CD8-positive, alpha-beta memory T cell (primary cell): Measurements from ENCODE around the gene MACF1. TPM values are rescaled to one million over a fixed set of nuclear protein-coding genes. Genes with fewer than 3 reads are reported as not detected.

Source experiments
- CTCF ChIA-PET: fragments of 350-600 bp; sonication (Branson Sonifier 250); formaldehyde crosslinking; loops from one replicate; lab custom pipeline; 2021; ENCODE audit warnings: antibody characterized with exemption; lab: Charles Lee
- POLR2A ChIA-PET: fragments of 350-600 bp; sonication (Branson Sonifier 250); formaldehyde crosslinking; loops from one replicate; lab custom pipeline; 2021; ENCODE audit warnings: antibody characterized with exemption; lab: Charles Lee
- DNase-seq, 5 donors: peaks; one replicate each; pipeline versions ENCODE4 v3.0.0 to v3.0.0-alpha.2; 2020 to 2022; ENCODE audit warnings: mixed read lengths in 1 of 5
- H3K27ac ChIP-seq: one replicate; pipeline ENCODE4 v1.7.0; 2013; ENCODE audit warnings: low read depth, mild to moderate bottlenecking, low read length, moderate library complexity
- H3K27me3 ChIP-seq: 2 replicates; pipeline ENCODE4 v1.7.0; 2013; ENCODE audit warnings: low read length, mild to moderate bottlenecking; ENCODE audit not compliant: insufficient read depth, poor library complexity, severe bottlenecking
- H3K36me3 ChIP-seq: 2 replicates; pipeline ENCODE4 v1.7.0; 2013; ENCODE audit warnings: mild to moderate bottlenecking, low read length, moderate library complexity; ENCODE audit not compliant: insufficient read depth
- H3K4me1 ChIP-seq: 2 replicates; pipeline ENCODE4 v1.7.0; 2013; ENCODE audit warnings: mild to moderate bottlenecking, low read length, moderate library complexity; ENCODE audit not compliant: insufficient read depth
- H3K4me3 ChIP-seq: 2 replicates; pipeline ENCODE4 v1.7.0; 2013; ENCODE audit warnings: mild to moderate bottlenecking, low read length
- H3K9me3 ChIP-seq: 2 replicates; pipeline ENCODE4 v1.7.0; 2013; ENCODE audit warnings: mild to moderate bottlenecking, low read length
- H3K27ac Mint-ChIP-seq, 8 donors: one replicate each; pipeline ENCODE4 v1.8.0; 2020 to 2021; ENCODE audit warnings: mixed read lengths in 8 of 8, mild to moderate bottlenecking in 6 of 8, inconsistent platforms in 3 of 8, moderate library complexity in 3 of 8
- H3K27me3 Mint-ChIP-seq, 2 donors: one replicate each; pipeline ENCODE4 v1.8.0; 2020 to 2021; ENCODE audit warnings: mixed read lengths in 2 of 2, mild to moderate bottlenecking in 1 of 2, moderate library complexity in 1 of 2
- H3K36me3 Mint-ChIP-seq, 3 donors: one replicate each; pipeline ENCODE4 v1.8.0; 2020 to 2021; ENCODE audit warnings: mixed read lengths in 3 of 3, inconsistent platforms in 1 of 3, mild to moderate bottlenecking in 1 of 3
- H3K4me1 Mint-ChIP-seq, 3 donors: one replicate each; pipeline ENCODE4 v1.8.0; 2020 to 2021; ENCODE audit warnings: mixed read lengths in 3 of 3, inconsistent platforms in 1 of 3, mild to moderate bottlenecking in 1 of 3
- H3K4me3 Mint-ChIP-seq, 7 donors: one replicate each; pipeline ENCODE4 v1.8.0; 2020 to 2021; ENCODE audit warnings: mixed read lengths in 7 of 7, mild to moderate bottlenecking in 6 of 7, moderate library complexity in 4 of 7, inconsistent platforms in 2 of 7
- H3K9me3 Mint-ChIP-seq, 5 donors: one replicate each; pipeline ENCODE4 v1.8.0; 2020 to 2022; ENCODE audit warnings: mixed read lengths in 5 of 5, mild to moderate bottlenecking in 3 of 5, moderate library complexity in 2 of 5, inconsistent platforms in 1 of 5
- polyA plus RNA-seq: library from polyadenylated mRNA; unstranded; fragments of 300-500 nt; fragmentation: Illumina TruSeq; gene quantifications from one replicate; pipeline ENCODE4 v1.2.3, GENCODE V29; 2021
- total RNA-seq, 2 experiments: library from RNA; stranded (reverse); gene quantifications; one replicate each; pipeline ENCODE4 v1.2.3, GENCODE V29; 2021

Gene MACF1
- total and polyA plus RNA-seq, 3 experiments from 2014 or later, result 87.6 to 154 (median 151) TPM

GRCh38 chr1:39321979-39322378 lies 117.5 kb downstream of the MACF1 start:
- Mint-ChIP-seq H3K27me3 (no peaks in the 10 kb centered on the region), H3K27ac (peak overlapping the region in 7 of 8 donors; percentile 52 to 93 (median 77)), H3K36me3 (peaks cover 11 to 72% (median 28%) of the 10 kb centered on the region in 3 donors), H3K4me1 (peaks cover 8 to 15% (median 11%) of the 10 kb centered on the region in 3 donors), H3K9me3 (no peaks in the 10 kb centered on the region), H3K4me3 (no peak overlapping the region)
- no peak for DNase-seq
- Histone ChIP-seq H3K9me3 (no peaks in the 10 kb centered on the region), H3K36me3 (peaks cover 91% of the 10 kb centered on the region), H3K4me1 (no peaks in the 10 kb centered on the region), H3K4me3 (no peak overlapping the region), H3K27ac (no peak overlapping the region), H3K27me3 (no peaks in the 10 kb centered on the region)
- CTCF ChIA-PET, result no interaction called here
- POLR2A ChIA-PET, result no interaction called here

GRCh38 chr1:39322431-39322830 lies 117.9 kb downstream of the MACF1 start:
- H3K36me3 ChIP-seq, result peaks cover 91% of the 10 kb centered on the region
- Mint-ChIP-seq H3K27me3 (no peaks in the 10 kb centered on the region), H3K4me3 (no peak overlapping the region), H3K9me3 (no peaks in the 10 kb centered on the region), H3K4me1 (peaks cover 12 to 20% (median 15%) of the 10 kb centered on the region in 3 donors), H3K27ac (peak overlapping the region in 6 of 8 donors; percentile 12 to 93 (median 38)), H3K36me3 (peaks cover 12 to 72% (median 28%) of the 10 kb centered on the region in 3 donors)
- H3K4me3 ChIP-seq, result no peak overlapping the region
- H3K27ac ChIP-seq, result no peak overlapping the region
- no peaks in the 10 kb centered on the region for H3K27me3 ChIP-seq
- no peaks in the 10 kb centered on the region for H3K4me1 ChIP-seq
- H3K9me3 ChIP-seq, result no peaks in the 10 kb centered on the region
- no peak for DNase-seq
- ChIA-PET POLR2A (no interaction called here), CTCF (no interaction called here)

- Mint-ChIP-seq H3K4me1 (peaks cover 32 to 40% (median 37%) of the 10 kb centered on the region in 3 donors), H3K4me3 (no peak overlapping the region), H3K27ac (no peak overlapping the region), H3K9me3 (no peaks in the 10 kb centered on the region), H3K36me3 (peaks cover 4 to 70% (median 32%) of the 10 kb centered on the region in 3 donors), H3K27me3 (no peaks in the 10 kb centered on the region)
- CTCF ChIA-PET, result no interaction called here
- DNase-seq, result no peak
- Histone ChIP-seq H3K4me3 (no peak overlapping the region), H3K36me3 (peaks cover 82% of the 10 kb centered on the region), H3K27ac (no peak overlapping the region), H3K27me3 (no peaks in the 10 kb centered on the region), H3K4me1 (peaks cover 12% of the 10 kb centered on the region), H3K9me3 (no peaks in the 10 kb centered on the region)
- POLR2A ChIA-PET, result no interaction called here
These were observed 120.4 kb downstream of the MACF1 start for GRCh38 chr1:39324888-39325287.

- no peak overlapping the region for H3K4me3 Mint-ChIP-seq
- Histone ChIP-seq H3K9me3 (no peaks in the 10 kb centered on the region), H3K27me3 (no peaks in the 10 kb centered on the region), H3K36me3 (peaks cover 76% of the 10 kb centered on the region), H3K4me3 (no peak overlapping the region), H3K27ac (no peak overlapping the region), H3K4me1 (peaks cover 12% of the 10 kb centered on the region)
- H3K27ac Mint-ChIP-seq, result peak overlapping the region in 6 of 8 donors; percentile 15 to 72 (median 55)
- peaks cover 4 to 70% (median 24%) of the 10 kb centered on the region in 3 donors for H3K36me3 Mint-ChIP-seq
- CTCF ChIA-PET, result no interaction called here
- no peaks in the 10 kb centered on the region for H3K27me3 Mint-ChIP-seq
- H3K9me3 Mint-ChIP-seq, result no peaks in the 10 kb centered on the region
- POLR2A ChIA-PET, result interaction anchor here (0.6 kb wide), 1 partner anchor 1492 kb away, joined by 4 read pairs; no protein-coding TSS in a partner anchor
- H3K4me1 Mint-ChIP-seq, result peaks cover 44 to 52% (median 49%) of the 10 kb centered on the region in 3 donors
- DNase-seq, result no peak
These were observed 122.3 kb downstream of the MACF1 start for GRCh38 chr1:39326836-39327235.

- ChIA-PET CTCF (interaction anchor here (1.6 kb wide), 1 partner anchor 34 kb away, joined by 4 read pairs; no protein-coding TSS in a partner anchor), POLR2A (no interaction called here)
- peaks cover 76% of the 10 kb centered on the region for H3K36me3 ChIP-seq
- H3K27ac ChIP-seq, result no peak overlapping the region
- no peaks in the 10 kb centered on the region for H3K27me3 Mint-ChIP-seq
- peaks cover 56 to 62% (median 62%) of the 10 kb centered on the region in 3 donors for H3K4me1 Mint-ChIP-seq
- peak overlapping the region in 7 of 8 donors; percentile 43 to 88 (median 76) for H3K27ac Mint-ChIP-seq
- H3K4me3 ChIP-seq, result peak overlapping the region; percentile 30
- peak in 1 of 5 donors; percentile 26 for DNase-seq
- no peaks in the 10 kb centered on the region for H3K9me3 ChIP-seq
- peaks cover 12% of the 10 kb centered on the region for H3K4me1 ChIP-seq
- H3K27me3 ChIP-seq, result no peaks in the 10 kb centered on the region
- H3K36me3 Mint-ChIP-seq, result peaks cover 4 to 70% (median 26%) of the 10 kb centered on the region in 3 donors
- peak overlapping the region; percentile 68 to 86 (median 77) for H3K4me3 Mint-ChIP-seq
- no peaks in the 10 kb centered on the region for H3K9me3 Mint-ChIP-seq
These were observed 123.6 kb downstream of the MACF1 start for GRCh38 chr1:39328095-39328494.

GRCh38 chr1:39328586-39329121 lies 124.2 kb downstream of the MACF1 start:
- Histone ChIP-seq H3K36me3 (peaks cover 78% of the 10 kb centered on the region), H3K27me3 (no peaks in the 10 kb centered on the region), H3K4me3 (peak overlapping the region; percentile 30), H3K4me1 (peaks cover 12% of the 10 kb centered on the region), H3K9me3 (no peaks in the 10 kb centered on the region), H3K27ac (no peak overlapping the region)
- no peaks in the 10 kb centered on the region for H3K9me3 Mint-ChIP-seq
- peak overlapping the region in 7 of 8 donors; percentile 43 to 88 (median 76) for H3K27ac Mint-ChIP-seq
- peak overlapping the region; percentile 68 to 86 (median 77) for H3K4me3 Mint-ChIP-seq
- ChIA-PET CTCF (interaction anchor here (1.6 to 1.8 kb wide), 2 partner anchors 34 to 136 kb away, joined by 4 read pairs; no protein-coding TSS in a partner anchor), POLR2A (no interaction called here)
- peaks cover 4 to 71% (median 30%) of the 10 kb centered on the region in 3 donors for H3K36me3 Mint-ChIP-seq
- peaks cover 61 to 68% (median 67%) of the 10 kb centered on the region in 3 donors for H3K4me1 Mint-ChIP-seq
- no peaks in the 10 kb centered on the region for H3K27me3 Mint-ChIP-seq
- DNase-seq, result no peak

GRCh38 chr1:39331647-39332046 lies 127.2 kb downstream of the MACF1 start:
- no peaks in the 10 kb centered on the region for H3K9me3 ChIP-seq
- POLR2A ChIA-PET, result no interaction called here
- no peak overlapping the region for H3K4me3 ChIP-seq
- H3K27me3 ChIP-seq, result no peaks in the 10 kb centered on the region
- Mint-ChIP-seq H3K4me3 (no peak overlapping the region), H3K4me1 (peaks cover 77 to 91% (median 90%) of the 10 kb centered on the region in 3 donors), H3K36me3 (peaks cover 4 to 95% (median 34%) of the 10 kb centered on the region in 3 donors), H3K27ac (peak overlapping the region in 6 of 8 donors; percentile 18 to 61 (median 52)), H3K9me3 (no peaks in the 10 kb centered on the region), H3K27me3 (no peaks in the 10 kb centered on the region)
- CTCF ChIA-PET, result interaction anchor here (1.3 kb wide), 1 partner anchor 8 kb away, joined by 3 read pairs; no protein-coding TSS in a partner anchor
- peaks cover 63% of the 10 kb centered on the region for H3K36me3 ChIP-seq
- no peak overlapping the region for H3K27ac ChIP-seq
- no peak for DNase-seq
- H3K4me1 ChIP-seq, result peaks cover 12% of the 10 kb centered on the region

- Mint-ChIP-seq H3K27me3 (no peaks in the 10 kb centered on the region), H3K36me3 (peaks cover 0 to 95% (median 33%) of the 10 kb centered on the region in 3 donors), H3K9me3 (no peaks in the 10 kb centered on the region), H3K27ac (peak overlapping the region in 5 of 8 donors; percentile 54 to 84 (median 71)), H3K4me1 (peaks cover 70 to 87% (median 83%) of the 10 kb centered on the region in 3 donors), H3K4me3 (no peak overlapping the region)
- DNase-seq, result no peak
- H3K9me3 ChIP-seq, result no peaks in the 10 kb centered on the region
- H3K27ac ChIP-seq, result no peak overlapping the region
- POLR2A ChIA-PET, result no interaction called here
- peaks cover 62% of the 10 kb centered on the region for H3K36me3 ChIP-seq
- no peak overlapping the region for H3K4me3 ChIP-seq
- H3K4me1 ChIP-seq, result peaks cover 12% of the 10 kb centered on the region
- CTCF ChIA-PET, result no interaction called here
- H3K27me3 ChIP-seq, result no peaks in the 10 kb centered on the region
These were observed 127.8 kb downstream of the MACF1 start for GRCh38 chr1:39332291-39332690.
